GM11168 (cell line): ENCODE data around the gene CAGE1.

Experiments
- in situ Hi-C: fragments of 300-500 bp; cut with MboI; formaldehyde crosslinking; loops from one replicate; pipeline ENCODE4 v1.12.0; 2022; ENCODE audit warnings: low sequenced_read_pairs; ENCODE audit not compliant: unreplicated experiment

CAGE1 gene

DNA sequence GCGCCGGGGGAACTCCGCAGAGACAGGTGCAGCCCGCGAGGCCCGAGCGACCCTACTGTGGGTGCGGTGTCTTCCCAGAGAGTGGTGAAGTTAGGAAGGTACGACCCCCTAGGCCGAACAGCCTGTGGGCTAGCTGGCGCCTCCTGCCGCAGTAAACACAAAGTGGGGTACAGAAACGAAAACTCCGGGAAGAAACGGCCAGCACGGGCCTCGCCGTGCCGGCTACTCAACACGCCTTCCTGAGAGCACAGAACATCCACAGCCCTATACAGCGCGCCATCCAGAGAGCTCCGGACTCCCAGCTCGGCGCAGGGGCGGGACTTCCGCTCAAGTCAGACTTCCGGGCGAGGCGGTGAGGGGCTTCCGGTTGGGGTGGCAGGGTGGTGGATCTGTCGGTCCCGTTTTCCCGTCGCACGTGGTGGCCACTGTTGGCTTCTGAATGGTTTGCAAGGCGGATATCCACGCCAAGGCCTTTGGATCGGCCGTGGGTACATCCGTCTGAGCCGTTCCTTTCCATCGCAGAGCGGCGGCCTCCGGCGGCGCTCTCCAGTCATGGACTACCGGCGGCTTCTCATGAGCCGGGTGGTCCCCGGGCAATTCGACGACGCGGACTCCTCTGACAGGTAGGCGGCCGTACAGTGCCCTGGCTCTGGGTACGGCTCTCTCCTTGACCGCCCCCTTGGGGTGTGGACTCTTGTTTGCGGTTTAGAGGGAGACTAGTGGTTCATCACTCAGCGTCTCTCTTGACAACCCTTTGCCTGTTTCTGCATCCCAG is at the start of gene CAGE1, which contains the start of gene RIOK1:
Gene CAGE1 (minus strand): TSS at position 292 of the 775 bp plus-strand sequence. CDS start 2,569 bp downstream, outside the sequence.
Gene RIOK1 (plus strand): TSS at position 358 of the 775 bp plus-strand sequence. CDS start 195 bp downstream, at position 553.
- in situ Hi-C loops: no loop called here

GRCh38 chr6:7439228-7439627 is 49.7 kb upstream of the CAGE1 start:
- in situ Hi-C loops: no loop called here

- in situ Hi-C loops: no loop called here
Observed at GRCh38 chr6:7438011-7438410, 48.5 kb upstream of the CAGE1 start.

DNA sequence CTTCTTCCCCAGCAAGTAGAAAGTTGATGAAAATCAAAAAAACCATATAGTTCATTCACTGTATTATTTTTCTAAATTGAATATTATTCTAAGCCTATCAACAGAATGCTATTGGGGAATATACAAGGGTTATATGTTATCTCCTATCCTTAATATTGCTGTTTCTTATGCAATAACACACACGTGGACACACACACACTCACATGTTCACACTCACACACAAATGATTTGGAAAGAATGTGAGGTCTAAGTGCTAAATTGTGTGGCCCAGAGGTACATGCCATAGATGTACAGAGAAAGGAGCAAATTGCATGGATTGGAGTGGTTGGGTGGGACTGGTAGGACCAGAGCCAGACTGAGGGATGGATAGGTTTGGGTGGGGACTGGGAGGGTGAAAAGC is 45.1 kb upstream of the CAGE1 start:
- in situ Hi-C loops: no loop called here

DNA sequence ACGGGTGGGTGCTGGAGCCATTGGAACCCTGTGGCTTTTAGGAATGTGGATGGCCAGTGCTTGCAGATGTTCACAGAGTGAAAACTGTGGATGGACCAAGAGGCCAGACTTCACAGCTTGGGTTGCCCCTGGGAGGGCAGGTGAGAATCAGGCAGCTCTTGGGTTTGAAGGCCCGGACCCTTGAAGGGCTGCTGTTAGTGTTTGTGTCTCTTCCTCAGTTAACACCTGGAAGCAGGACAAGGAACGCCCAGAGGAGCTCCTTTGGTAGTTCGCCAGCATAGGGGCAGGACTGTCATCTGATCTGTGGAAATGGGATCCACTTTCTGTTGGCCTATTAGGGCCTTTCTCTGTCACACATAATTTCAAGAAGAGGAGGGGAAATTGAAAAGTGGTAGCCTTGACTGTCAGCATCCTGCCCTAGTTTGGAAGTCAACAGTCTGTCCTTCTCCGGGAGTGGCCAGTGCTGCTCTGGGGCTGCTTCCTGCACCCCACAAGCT is 43.6 kb upstream of the CAGE1 start:
- in situ Hi-C loops: no loop called here

DNA sequence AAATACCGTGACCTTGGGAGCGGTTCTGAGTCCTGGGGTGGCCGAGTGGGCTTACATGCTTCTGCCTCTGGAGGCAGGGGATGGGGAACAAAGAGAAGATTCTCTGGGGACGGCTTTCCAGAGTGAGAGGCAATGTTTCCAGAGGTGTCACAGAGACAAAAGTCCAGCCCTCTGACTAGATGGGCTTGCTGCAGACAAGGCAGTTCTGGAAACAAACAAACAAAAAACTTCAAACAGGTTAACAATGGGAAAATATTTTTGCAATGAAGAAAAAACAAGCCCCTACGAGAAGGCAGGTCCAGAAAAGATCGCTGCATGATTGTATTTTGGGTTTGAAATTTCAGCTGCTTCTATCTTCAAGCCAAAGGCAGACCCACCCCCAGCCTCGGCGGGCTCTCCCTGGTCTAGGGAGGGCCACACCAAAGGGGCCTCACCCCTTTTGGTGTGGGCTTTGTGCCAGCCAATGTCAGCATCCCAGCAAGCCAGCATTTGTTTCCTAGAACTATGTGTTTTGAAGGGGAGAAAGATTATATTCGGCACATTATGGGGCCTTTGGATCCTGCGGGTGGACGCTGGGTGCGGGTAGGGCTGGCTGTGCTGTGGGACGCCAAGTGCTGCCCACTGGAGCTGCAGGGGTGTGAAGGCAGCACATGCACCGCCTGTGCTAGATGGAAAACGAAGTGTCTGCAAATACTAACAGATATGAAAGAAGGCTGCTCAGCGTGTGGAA is 43.0 kb upstream of the CAGE1 start:
- in situ Hi-C loops: no loop called here

DNA sequence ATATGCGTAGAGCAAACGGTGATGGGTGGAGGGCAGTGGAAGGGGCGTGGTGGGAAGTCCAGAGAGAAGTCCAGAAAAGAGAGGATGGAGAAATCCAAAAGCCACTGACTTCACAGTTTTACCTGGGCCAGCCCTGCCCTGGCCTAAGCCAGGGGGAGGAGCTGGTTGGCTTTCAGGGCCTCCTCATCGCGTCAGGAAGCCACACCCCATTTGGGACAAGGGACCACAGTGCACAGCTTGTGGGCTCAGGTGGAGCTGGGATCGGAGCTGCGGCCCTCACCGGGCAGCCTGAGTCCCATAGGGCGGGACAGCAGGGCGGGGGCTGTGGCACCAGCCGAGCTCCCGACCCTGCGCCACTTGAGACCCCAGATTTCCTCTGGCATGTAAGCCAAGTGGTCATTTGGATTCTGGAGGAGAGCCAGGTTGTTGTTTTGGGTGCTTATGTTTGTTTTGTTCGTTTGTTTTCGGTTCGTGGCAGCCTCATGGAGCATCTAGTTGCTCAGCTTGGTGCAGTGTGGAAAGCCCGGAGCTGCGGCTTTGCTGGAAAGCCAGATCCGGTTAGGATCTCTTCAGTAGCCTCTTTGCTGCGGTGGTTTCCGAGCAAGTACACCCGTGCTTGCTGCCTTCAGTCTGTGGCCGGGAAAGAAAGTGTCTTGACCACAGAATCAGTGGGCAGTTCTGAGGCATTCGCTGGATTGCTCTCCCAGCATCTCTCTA is 42.3 kb upstream of the CAGE1 start:
- in situ Hi-C loops: no loop called here

DNA sequence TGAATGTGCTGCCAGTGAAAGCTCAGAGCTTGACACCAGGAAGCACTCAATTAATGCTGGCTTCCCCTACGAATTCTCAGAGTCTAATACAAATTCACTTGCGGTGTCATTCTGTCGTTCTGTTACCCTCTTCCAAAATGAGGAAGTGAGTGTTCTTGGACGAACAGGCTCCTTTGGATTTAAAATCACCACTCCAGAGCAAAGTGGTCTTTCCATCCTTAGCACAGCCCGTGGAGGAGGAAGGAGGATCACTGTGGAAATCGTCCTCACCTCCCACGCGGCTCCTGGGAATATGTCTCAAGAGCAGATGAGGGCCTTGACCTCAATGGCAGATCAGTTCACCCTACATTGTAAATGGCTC is 41.8 kb upstream of the CAGE1 start:
- in situ Hi-C loops: no loop called here

GRCh38 chr6:7426447-7427169 is 37.1 kb upstream of the CAGE1 start:
- in situ Hi-C loops: no loop called here

- in situ Hi-C loops: no loop called here
Observed at GRCh38 chr6:7425808-7426190, 36.3 kb upstream of the CAGE1 start.

GRCh38 chr6:7424967-7425807 is 35.6 kb upstream of the CAGE1 start:
- in situ Hi-C loops: no loop called here

DNA sequence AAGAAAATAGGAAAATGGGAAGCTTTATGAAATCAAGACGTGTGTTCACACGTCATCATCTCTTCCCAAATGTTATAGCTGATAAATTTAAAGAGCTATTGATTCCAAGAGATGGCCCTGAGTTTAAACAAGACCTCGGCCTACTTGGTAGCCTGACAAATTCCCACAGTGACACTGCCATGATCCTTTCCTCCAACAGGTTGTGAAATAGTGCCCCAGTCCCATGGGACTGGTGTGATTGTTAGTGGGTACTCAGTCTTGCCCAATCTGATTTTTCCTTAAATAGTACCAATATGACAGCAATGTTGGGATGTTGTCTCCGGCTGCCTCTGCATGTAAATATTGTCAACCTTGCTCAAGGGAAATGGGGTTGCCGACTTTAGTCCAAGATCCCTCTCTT is 34.5 kb upstream of the CAGE1 start:
- in situ Hi-C loops: no loop called here

DNA sequence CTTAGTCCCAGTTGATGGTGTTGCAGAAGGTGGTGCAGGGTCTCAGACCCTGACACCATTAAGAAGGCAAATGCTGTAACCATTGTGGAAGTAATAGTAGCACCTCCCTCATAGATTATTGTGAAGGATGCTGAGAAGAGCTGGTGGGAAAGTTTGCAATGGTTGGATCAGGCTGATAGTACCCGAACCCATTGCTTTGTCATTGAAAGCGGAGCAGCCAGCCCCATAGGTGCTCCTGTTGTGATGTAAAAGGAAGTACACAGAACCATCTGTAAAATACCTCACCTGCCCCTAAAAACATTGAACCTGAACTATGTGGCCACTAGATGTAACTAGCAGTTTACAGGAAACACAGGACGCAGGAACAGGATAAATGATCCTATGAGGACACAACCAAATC is 31.5 kb upstream of the CAGE1 start:
- in situ Hi-C loops: no loop called here

DNA sequence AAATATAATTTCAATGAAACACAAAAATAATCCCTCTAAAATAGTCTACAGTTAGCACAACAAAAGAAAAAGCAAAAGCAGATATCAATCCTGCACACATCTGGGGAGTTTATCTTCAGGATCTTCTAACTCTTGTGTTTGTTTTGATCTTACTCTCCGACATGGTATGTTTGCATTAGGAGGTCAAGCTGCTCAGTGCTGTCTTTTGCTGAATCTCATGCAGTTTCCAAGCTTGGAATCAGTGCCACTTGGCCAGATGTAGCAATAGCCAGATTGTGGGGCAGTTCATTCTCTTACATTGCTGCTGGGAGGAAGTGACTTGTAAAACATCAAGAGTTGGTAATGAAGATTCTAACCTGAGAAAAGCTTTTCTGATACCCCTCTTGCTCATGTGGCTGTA is 29.5 kb upstream of the CAGE1 start:
- in situ Hi-C loops: no loop called here

GRCh38 chr6:7418238-7418905 is 28.8 kb upstream of the CAGE1 start:
- in situ Hi-C loops: no loop called here

GRCh38 chr6:7417684-7418083 is 28.1 kb upstream of the CAGE1 start:
- in situ Hi-C loops: no loop called here

DNA sequence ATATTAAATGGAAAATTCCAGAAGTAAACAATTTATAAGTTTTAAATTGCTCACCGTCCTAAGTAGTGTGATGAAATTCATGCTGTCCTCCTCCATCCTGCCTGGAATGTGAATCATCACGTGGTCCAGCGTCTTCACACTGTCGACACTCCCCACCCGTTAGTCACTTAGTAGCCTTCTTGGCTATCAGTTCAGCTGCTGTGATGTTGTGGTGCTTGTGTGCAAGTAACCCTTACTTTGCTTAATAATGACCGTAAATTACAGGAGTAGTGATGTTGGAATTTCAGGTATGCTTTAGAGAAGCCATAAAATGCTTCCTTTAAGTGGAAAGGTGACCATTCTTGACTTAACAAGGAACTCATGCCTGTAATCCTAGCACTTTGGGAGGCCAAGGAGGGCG is 25.3 kb upstream of the CAGE1 start:
- in situ Hi-C loops: no loop called here

DNA sequence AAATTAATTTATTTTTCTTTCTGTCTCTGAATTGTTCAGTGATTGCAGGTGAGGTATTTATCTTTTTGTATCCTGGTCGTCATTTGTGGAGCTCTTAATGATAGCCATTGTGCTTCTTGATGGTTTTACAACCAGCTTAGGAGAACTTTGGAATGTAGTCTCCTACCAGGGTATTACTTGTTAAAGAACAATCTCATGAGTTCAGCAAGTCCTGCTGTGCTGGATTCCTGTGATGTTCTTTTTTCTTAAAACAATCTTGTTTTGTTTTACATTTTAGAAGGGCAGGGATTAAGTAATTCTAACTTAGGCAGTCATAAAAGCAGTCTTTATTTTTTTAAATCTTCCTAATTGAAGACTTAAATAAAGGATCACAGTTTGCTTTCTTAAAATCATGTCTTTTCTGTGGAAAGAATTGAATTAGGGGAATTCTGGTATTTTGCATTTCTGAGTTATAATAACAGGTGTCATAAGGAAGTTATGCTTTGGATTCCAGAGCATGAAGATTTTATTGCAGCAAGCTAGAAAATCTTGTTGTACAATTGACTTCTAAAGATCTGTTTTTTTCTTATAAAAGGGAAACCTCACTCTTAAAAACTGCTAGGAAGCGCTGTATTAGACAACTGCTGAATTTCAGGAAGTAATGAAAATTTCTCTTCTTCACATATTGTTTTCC is 23.7 kb upstream of the CAGE1 start:
- in situ Hi-C loops: no loop called here
